HG03196 (cell line): ENCODE data around the gene SUPT4H1.

ENCODE experiments used
- ATAC-seq: cut with Tn5 transposase; IDR thresholded peaks from one replicate; pipeline ENCODE4 v1.9.1; 2021; ENCODE audit not compliant: unreplicated experiment

Gene SUPT4H1

GRCh38 chr17:58381124-58382035 is 29.4 kb upstream of the SUPT4H1 start:
- no peak for ATAC-seq

GRCh38 chr17:58380207-58381123 is 28.5 kb upstream of the SUPT4H1 start:
- ATAC-seq, result no peak

GRCh38 chr17:58379511-58379824 is 27.5 kb upstream of the SUPT4H1 start:
- no peak for ATAC-seq

DNA sequence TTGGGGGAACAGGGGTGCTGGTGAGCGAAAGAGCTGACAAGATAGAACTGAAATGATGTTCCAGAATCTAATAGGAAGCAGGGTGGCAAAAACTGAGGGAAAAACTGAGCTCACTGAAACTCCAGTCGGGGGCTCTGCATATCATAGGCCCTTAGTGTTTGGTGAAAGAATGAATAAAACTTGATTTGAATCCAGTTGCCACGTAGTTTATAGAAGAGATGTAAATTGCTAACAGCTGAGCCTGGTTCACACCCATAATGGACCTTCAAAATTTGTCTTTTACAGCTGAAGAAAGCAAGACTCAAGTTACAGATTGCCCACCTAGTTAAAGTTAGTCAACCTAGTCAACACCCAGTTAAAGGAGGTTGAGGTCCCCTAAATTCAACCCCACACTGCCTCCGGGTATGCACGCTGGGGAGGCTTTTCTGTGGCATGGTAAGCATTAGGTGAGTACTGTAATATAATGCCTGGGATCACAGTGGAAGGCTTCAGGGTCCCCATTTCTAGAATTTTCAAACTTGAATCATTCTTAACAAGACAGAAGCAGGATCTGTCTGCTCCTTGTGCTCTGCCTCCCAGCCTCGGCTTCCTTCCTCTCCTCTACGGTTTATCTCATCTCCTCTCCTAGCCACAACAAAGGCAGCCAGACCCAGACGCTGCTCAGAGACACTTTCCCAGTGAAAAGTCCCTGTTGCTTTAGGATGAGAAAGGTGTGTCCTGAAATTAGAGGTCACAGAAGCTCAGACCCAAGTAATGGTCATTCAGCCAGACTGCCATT is 26.9 kb upstream of the SUPT4H1 start:
- ATAC-seq, result no peak

GRCh38 chr17:58377661-58378060 is 25.7 kb upstream of the SUPT4H1 start:
- ATAC-seq, result no peak

DNA sequence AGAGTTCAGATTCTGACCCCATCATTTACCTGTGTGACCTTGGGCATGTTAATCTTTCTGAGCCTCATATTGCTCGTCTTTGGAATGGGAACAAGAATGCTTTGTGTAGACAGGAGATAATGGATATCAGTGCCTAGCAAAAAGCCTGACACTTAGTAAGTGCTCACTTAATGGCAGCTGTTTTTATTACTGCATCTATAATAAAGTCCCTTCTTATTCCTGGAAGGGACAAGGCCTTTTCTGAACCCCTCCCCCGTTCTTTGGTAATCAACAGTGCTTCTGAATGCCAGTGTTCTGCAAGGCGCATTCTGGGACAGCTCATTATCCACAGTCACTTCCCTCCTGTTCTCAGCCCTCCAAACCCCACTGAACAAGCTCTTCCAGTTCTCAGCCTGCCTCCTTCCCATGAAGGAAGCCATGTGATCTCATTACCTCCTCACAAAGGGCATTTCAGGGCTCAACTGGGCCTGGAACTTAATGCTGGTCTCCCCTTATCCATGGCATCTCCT is 25.1 kb upstream of the SUPT4H1 start:
- no peak for ATAC-seq

- ATAC-seq, result no peak
Observed at GRCh38 chr17:58376472-58377000, 24.5 kb upstream of the SUPT4H1 start.

GRCh38 chr17:58375811-58376210 is 23.8 kb upstream of the SUPT4H1 start:
- no peak for ATAC-seq

DNA sequence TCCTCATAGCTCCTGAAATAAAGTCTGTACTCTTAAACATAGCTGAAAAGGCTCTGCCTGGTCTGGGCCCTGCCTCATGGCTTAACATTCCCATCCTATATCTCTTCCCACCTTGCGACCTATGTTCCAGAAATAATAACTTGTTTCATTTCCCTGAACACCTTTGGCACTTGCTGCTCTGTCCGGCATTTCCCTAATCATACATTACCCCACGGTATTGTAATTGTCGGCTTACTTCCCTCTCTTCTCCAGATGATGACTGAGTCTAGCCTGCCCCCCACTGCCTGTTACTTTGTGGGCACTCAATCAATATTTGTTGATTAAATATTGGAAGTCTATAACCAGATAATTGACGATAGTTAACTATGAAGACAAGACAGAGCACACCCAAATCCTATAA is 23.3 kb upstream of the SUPT4H1 start:
- no peak for ATAC-seq

GRCh38 chr17:58373923-58374322 is 21.9 kb upstream of the SUPT4H1 start:
- ATAC-seq, result no peak

GRCh38 chr17:58373003-58373402 is 21.0 kb upstream of the SUPT4H1 start:
- no peak for ATAC-seq

- ATAC-seq, result no peak
Observed at GRCh38 chr17:58371300-58371950, 19.4 kb upstream of the SUPT4H1 start.

DNA sequence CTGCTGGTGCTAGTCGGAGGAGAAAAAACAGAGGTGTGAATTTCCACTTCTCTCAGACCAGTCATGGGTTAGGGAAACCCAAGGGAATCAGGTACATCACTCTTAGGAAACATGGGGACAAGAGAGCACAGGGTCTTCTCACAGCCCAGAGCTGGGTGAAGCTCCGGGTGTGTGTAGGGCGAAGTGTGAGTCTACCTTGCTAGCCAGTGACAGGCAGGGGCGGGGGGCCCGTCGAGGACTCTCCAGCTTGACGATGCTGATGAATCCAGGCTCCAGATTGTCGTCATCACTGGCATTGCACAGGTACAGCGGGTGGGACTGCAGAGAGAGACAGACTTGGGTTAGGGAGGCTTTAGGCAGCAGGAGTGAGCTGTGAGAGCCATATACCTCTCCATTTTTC is 18.7 kb upstream of the SUPT4H1 start:
- no peak for ATAC-seq

DNA sequence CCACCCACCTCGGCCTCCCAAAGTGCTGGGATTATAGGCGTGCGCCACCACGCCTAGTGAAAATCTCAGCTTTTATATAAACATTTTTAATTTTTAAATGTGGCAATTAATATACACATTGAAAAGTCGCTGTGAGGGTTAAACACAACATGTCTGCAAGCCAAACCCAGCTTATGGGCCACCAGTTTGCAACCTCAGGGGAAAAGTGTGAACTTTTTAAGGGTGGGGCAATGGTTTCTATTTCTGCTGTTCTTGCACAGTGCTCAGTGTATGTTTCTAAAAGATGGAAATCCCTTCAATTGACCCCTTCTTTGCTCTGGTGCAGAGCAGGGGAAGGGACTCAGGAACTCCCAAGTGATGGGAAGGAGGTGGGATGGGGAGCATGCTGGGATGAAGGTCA is 18.3 kb upstream of the SUPT4H1 start:
- ATAC-seq, result no peak

GRCh38 chr17:58369214-58370031 is 17.4 kb upstream of the SUPT4H1 start:
- ATAC-seq, result no peak

GRCh38 chr17:58368860-58369213 is 16.8 kb upstream of the SUPT4H1 start:
- ATAC-seq, result no peak

DNA sequence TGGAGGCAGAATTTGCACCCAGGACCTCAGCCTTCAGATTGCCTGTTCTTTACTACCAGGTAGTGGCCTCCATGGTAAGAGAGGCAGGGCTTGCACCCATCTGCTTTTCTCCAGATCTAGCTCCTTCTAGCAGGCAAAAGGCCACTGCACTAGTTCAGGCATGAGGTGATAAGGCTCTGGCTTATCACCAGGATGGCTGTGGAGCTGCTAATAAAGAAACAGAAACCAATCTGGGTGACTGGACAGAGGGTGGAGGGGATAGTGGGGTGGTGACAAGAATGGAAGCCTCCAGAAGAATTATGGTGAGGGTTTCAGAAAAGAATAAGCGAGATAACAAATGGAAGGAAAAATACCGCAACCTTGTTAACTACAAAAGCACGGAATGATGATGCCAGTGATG is 15.5 kb upstream of the SUPT4H1 start:
- no peak for ATAC-seq

GRCh38 chr17:58365980-58366595 is 14.1 kb upstream of the SUPT4H1 start:
- no peak for ATAC-seq
